HepG2 (cell line): ENCODE measurements around the gene CLEC16A. TPM values are rescaled to one million over a fixed set of nuclear protein-coding genes. Genes with fewer than 3 reads are reported as not detected.

Source experiments
- AGO1 ChIP-seq: fragments of 200-400 bp; formaldehyde crosslinking; IDR thresholded peaks from 2 replicates; pipeline ENCODE4 v1.6.1; 2017; ENCODE audit warnings: mild to moderate bottlenecking, low read depth, low read length, moderate library complexity; ENCODE audit not compliant: poor library complexity, severe bottlenecking
- ARNTL ChIP-seq: sonication (generic); formaldehyde crosslinking; IDR thresholded peaks from 2 replicates; pipeline ENCODE4 v1.4.0; 2020; ENCODE audit warnings: mild to moderate bottlenecking, missing genetic modification reagents
- ATF7 ChIP-seq, 2 experiments: fragments of 450-650 bp in 1 of 2; sonication (generic) in 1 of 2; formaldehyde crosslinking in 1 of 2; IDR thresholded peaks; 2 replicates each; pipeline versions ENCODE4 v1.4.0 to v1.6.1; 2016 to 2020; ENCODE audit warnings: antibody characterized with exemption in 1 of 2, mild to moderate bottlenecking in 1 of 2, missing genetic modification reagents in 1 of 2
- ATRX ChIP-seq: sonication (generic); formaldehyde crosslinking; IDR thresholded peaks from 2 replicates; pipeline ENCODE4 v1.4.0; 2020; ENCODE audit warnings: missing genetic modification reagents, borderline replicate concordance
- FOXJ3 ChIP-seq: sonication (generic); formaldehyde crosslinking; IDR thresholded peaks from 2 replicates; pipeline ENCODE4 v1.4.0; 2020; ENCODE audit warnings: missing genetic modification reagents, mild to moderate bottlenecking, borderline replicate concordance
- GZF1 ChIP-seq: sonication (generic); formaldehyde crosslinking; IDR thresholded peaks from 2 replicates; pipeline ENCODE4 v1.5.1; 2020; ENCODE audit warnings: mild to moderate bottlenecking, missing genetic modification reagents
- MBNL3 ChIP-seq: fragments of 250-450 bp; sonication (Bioruptor Pico); conservative IDR thresholded peaks from 2 replicates; pipeline ENCODE4 v1.8.0; 2022; ENCODE audit warnings: mild to moderate bottlenecking, inconsistent platforms
- MYC ChIP-seq: sonication (generic); formaldehyde crosslinking; IDR thresholded peaks from 2 replicates; pipeline ENCODE4 v1.9.0; 2021; ENCODE audit warnings: missing genetic modification reagents, borderline replicate concordance
- NCOA5 ChIP-seq: sonication (generic); formaldehyde crosslinking; IDR thresholded peaks from 2 replicates; pipeline ENCODE4 v1.4.0; 2020; ENCODE audit warnings: missing genetic modification reagents
- RBM22 ChIP-seq: fragments of 200-400 bp; formaldehyde crosslinking; optimal IDR thresholded peaks from 2 replicates; pipeline ENCODE3; 2017; ENCODE audit warnings: mild to moderate bottlenecking, low read length, moderate library complexity
- SMAD3 ChIP-seq: sonication (generic); formaldehyde crosslinking; IDR thresholded peaks from 2 replicates; pipeline ENCODE4 v1.4.0; 2020; ENCODE audit warnings: missing genetic modification reagents
- SP140L ChIP-seq: sonication (generic); formaldehyde crosslinking; IDR thresholded peaks from 2 replicates; pipeline ENCODE4 v1.4.0; 2020; ENCODE audit warnings: missing genetic modification reagents, borderline replicate concordance
- TBX2 ChIP-seq: sonication (generic); formaldehyde crosslinking; IDR thresholded peaks from 2 replicates; pipeline ENCODE4 v1.5.0; 2020; ENCODE audit warnings: missing genetic modification reagents, mild to moderate bottlenecking, borderline replicate concordance
- ZC3H13 ChIP-seq: sonication (generic); formaldehyde crosslinking; IDR thresholded peaks from 2 replicates; pipeline ENCODE4 v1.8.1; 2023; ENCODE audit warnings: mild to moderate bottlenecking, missing genetic modification reagents, moderate library complexity
- ZFP1 ChIP-seq: IDR thresholded peaks from 2 replicates; pipeline ENCODE4 v1.6.1; 2016
- ZNF225 ChIP-seq: sonication (generic); formaldehyde crosslinking; IDR thresholded peaks from 2 replicates; pipeline ENCODE4 v1.4.0; 2020; ENCODE audit warnings: mild to moderate bottlenecking, missing genetic modification reagents
- ZNF501 ChIP-seq: sonication (generic); formaldehyde crosslinking; IDR thresholded peaks from 2 replicates; pipeline ENCODE4 v1.5.1; 2020; ENCODE audit warnings: mild to moderate bottlenecking, moderate library complexity, missing genetic modification reagents
- ZNF615 ChIP-seq: sonication (generic); formaldehyde crosslinking; IDR thresholded peaks from 2 replicates; pipeline ENCODE4 v1.5.0; 2020; ENCODE audit warnings: mild to moderate bottlenecking, missing genetic modification reagents, borderline replicate concordance
- polyA plus RNA-seq, 8 experiments: library from polyadenylated mRNA; depleted of rRNA in 3 of 8; stranded (reverse) in 7 of 8; unstranded in 1 of 8; fragments of >200 nt; fragmentation: Illumina TruSeq in 4 of 8; extraction: Trizol in 4 of 8; gene quantifications; 2 replicates each; pipeline versions ENCODE4 v1.2.1 to v1.2.3, GENCODE V29; 2011 to 2016; ENCODE audit warnings: low read depth in 4 of 8, missing spikeins in 1 of 8, mixed read lengths in 1 of 8; ENCODE audit not compliant: insufficient read depth in 1 of 8
- total RNA-seq, 5 experiments: library from RNA; depleted of rRNA; stranded (reverse); fragments of >200 nt; fragmentation: Illumina TruSeq; extraction: Trizol; gene quantifications; 2 replicates each; pipeline ENCODE4 v1.2.3, GENCODE V29; 2016; ENCODE audit warnings: low read depth in 1 of 5
- TF ChIP-seq, protein P1 (sequence below): sonication (generic); formaldehyde crosslinking; IDR thresholded peaks from 2 replicates; pipeline ENCODE4 v1.4.0; 2020; ENCODE audit warnings: low read depth, mild to moderate bottlenecking, missing genetic modification reagents
- TF ChIP-seq, protein P2 (sequence below), 2 experiments: sonication (generic) in 1 of 2; formaldehyde crosslinking in 1 of 2; IDR thresholded peaks; 2 replicates each; pipeline versions ENCODE4 v1.4.0 to v1.6.1; 2018 to 2020; ENCODE audit warnings: missing genetic modification reagents in 2 of 2, borderline replicate concordance in 1 of 2, low read depth in 1 of 2, mild to moderate bottlenecking in 1 of 2, missing biosample characterization in 1 of 2
- TF ChIP-seq, protein P3 (sequence below): IDR thresholded peaks from 2 replicates; pipeline ENCODE4 v1.6.1; 2016
- TF ChIP-seq, protein P4 (sequence below): IDR thresholded peaks from 2 replicates; pipeline ENCODE4 v1.6.1; 2018; ENCODE audit warnings: missing genetic modification reagents

The CLEC16A gene
- total and polyA plus RNA-seq, 2 of the 13 experiments (the other 11 are each of a cell fraction or from before 2014, with no cell fraction given), result 8.5 to 10.3 TPM

- TF ChIP-seq TBX2 (CRISPR knock-in tag), result peak; percentile 82
- no peak for TF ChIP-seq MYC (CRISPR knock-in tag)
- peak; percentile 96 for TF ChIP-seq SMAD3 (CRISPR knock-in tag)
- TF ChIP-seq, protein P1, sequence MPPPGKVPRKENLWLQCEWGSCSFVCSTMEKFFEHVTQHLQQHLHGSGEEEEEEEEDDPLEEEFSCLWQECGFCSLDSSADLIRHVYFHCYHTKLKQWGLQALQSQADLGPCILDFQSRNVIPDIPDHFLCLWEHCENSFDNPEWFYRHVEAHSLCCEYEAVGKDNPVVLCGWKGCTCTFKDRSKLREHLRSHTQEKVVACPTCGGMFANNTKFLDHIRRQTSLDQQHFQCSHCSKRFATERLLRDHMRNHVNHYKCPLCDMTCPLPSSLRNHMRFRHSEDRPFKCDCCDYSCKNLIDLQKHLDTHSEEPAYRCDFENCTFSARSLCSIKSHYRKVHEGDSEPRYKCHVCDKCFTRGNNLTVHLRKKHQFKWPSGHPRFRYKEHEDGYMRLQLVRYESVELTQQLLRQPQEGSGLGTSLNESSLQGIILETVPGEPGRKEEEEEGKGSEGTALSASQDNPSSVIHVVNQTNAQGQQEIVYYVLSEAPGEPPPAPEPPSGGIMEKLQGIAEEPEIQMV (CRISPR knock-in tag), result peak; percentile 89; the same call in 1 of the 2 replicates
- no peak for TF ChIP-seq FOXJ3 (CRISPR knock-in tag)
- TF ChIP-seq, protein P2, sequence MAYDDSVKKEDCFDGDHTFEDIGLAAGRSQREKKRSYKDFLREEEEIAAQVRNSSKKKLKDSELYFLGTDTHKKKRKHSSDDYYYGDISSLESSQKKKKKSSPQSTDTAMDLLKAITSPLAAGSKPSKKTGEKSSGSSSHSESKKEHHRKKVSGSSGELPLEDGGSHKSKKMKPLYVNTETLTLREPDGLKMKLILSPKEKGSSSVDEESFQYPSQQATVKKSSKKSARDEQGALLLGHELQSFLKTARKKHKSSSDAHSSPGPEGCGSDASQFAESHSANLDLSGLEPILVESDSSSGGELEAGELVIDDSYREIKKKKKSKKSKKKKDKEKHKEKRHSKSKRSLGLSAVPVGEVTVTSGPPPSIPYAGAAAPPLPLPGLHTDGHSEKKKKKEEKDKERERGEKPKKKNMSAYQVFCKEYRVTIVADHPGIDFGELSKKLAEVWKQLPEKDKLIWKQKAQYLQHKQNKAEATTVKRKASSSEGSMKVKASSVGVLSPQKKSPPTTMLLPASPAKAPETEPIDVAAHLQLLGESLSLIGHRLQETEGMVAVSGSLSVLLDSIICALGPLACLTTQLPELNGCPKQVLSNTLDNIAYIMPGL (CRISPR knock-in tag; IDR thresholded peaks at IDR 0.05; ENCODE audit: borderline replicate concordance in 1 of 2, low read depth in 1 of 2), result peak in 1 of 2 experiments; percentile 63; a peak in 1 of 4 replicates
- no peak for TF ChIP-seq MBNL3
- peak; percentile 87 for TF ChIP-seq GZF1 (CRISPR knock-in tag)
- TF ChIP-seq ZFP1 (CRISPR knock-in tag), result 0 out of 2 replicates have a peak, but pooled peaks have one; percentile 37
- TF ChIP-seq RBM22, result no peak
- TF ChIP-seq ZC3H13 (CRISPR knock-in tag), result peak; percentile 82; the same call in 1 of the 2 replicates
- TF ChIP-seq NCOA5 (CRISPR knock-in tag), result no peak
- TF ChIP-seq ATRX (CRISPR knock-in tag), result 0 out of 2 replicates have a peak, but pooled peaks have one; percentile 43
- 0 out of 2 replicates have a peak, but pooled peaks have one; percentile 41 for TF ChIP-seq ZNF615 (CRISPR knock-in tag)
- TF ChIP-seq ZNF225 (CRISPR knock-in tag), result peak; percentile 98
- 0 out of 2 replicates have a peak, but pooled peaks have one; percentile 54 for TF ChIP-seq ARNTL (CRISPR knock-in tag)
- TF ChIP-seq ATF7 (IDR thresholded peaks at IDR 0.05), result no peak
- TF ChIP-seq ATF7 (CRISPR knock-in tag; IDR thresholded peaks at IDR 0.05), result 0 out of 2 replicates have a peak, but pooled peaks have one; percentile 31
- TF ChIP-seq ZNF501, result no peak
- TF ChIP-seq, protein P3, sequence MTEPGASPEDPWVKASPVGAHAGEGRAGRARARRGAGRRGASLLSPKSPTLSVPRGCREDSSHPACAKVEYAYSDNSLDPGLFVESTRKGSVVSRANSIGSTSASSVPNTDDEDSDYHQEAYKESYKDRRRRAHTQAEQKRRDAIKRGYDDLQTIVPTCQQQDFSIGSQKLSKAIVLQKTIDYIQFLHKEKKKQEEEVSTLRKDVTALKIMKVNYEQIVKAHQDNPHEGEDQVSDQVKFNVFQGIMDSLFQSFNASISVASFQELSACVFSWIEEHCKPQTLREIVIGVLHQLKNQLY (CRISPR knock-in tag), result peak; percentile 70
- TF ChIP-seq, protein P4, sequence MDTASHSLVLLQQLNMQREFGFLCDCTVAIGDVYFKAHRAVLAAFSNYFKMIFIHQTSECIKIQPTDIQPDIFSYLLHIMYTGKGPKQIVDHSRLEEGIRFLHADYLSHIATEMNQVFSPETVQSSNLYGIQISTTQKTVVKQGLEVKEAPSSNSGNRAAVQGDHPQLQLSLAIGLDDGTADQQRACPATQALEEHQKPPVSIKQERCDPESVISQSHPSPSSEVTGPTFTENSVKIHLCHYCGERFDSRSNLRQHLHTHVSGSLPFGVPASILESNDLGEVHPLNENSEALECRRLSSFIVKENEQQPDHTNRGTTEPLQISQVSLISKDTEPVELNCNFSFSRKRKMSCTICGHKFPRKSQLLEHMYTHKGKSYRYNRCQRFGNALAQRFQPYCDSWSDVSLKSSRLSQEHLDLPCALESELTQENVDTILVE (CRISPR knock-in tag), result peak; percentile 89
- TF ChIP-seq AGO1, result no peak
- TF ChIP-seq SP140L (CRISPR knock-in tag), result peak; percentile 92; the same call in 1 of the 2 replicates
These were observed 49.1 kb upstream of the CLEC16A start (continued) for GRCh38 chr16:10895053-10895946.
